GM23248 (cell line): ENCODE results near the gene ZSCAN18.

Experiments
- EZH2 ChIP-seq: fragments of 200-600 bp; sonication (generic); IDR thresholded peaks from 2 replicates; pipeline ENCODE4 v1.6.1; 2018; ENCODE audit warnings: antibody characterized with exemption, mild to moderate bottlenecking; ENCODE audit not compliant: insufficient read depth, poor library complexity, severe bottlenecking
- EZH2phosphoT487 ChIP-seq: fragments of 200-600 bp; sonication (generic); IDR thresholded peaks from 2 replicates; pipeline ENCODE4 v1.6.1; 2018; ENCODE audit warnings: antibody characterized with exemption, moderate library complexity, mild to moderate bottlenecking, low read depth; ENCODE audit not compliant: insufficient read depth

DNA sequence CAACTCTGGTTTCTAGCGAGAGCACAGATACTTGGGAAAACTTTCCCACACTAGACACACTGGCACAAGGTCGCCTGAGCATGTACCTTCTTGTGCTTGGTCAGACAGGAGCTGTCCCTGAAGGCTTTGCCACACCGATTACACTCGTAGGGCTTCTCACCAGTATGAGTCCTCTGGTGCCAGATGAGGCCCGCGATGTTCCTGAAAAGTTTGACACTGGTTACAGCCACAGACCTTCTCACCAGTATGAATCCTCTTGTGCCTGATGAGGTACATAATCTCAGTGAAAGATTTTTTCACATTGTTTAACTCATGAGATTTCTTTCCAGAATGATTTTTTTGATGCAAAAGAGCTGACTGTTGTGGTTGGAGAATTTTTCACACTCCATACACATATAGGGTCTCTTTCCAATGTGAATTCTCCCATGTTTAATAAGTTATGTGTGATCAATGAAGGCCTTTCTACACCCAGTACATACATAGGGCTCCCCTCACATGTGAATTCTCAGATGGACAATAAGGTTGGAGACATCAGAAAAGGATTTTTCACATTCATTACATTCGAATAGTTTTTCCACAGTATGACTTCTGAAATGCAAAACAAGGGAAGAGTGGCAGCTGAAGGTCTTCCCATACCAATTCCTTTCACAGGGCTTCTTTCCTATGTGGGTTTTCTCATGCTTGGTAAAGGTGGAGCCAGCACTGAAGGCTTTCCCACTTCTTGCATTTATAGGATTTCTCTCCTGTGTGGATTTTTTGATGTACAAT, 9.9 kb upstream of the ZSCAN18 start:
- TF ChIP-seq EZH2phosphoT487 (no peak), EZH2 (no peak)
